ENCODE measurements around the gene MYLK4.

GRCh38 chr6:2716936-2717700, 33.6 kb downstream of the MYLK4 start:
- TF ChIP-seq, protein P1, sequence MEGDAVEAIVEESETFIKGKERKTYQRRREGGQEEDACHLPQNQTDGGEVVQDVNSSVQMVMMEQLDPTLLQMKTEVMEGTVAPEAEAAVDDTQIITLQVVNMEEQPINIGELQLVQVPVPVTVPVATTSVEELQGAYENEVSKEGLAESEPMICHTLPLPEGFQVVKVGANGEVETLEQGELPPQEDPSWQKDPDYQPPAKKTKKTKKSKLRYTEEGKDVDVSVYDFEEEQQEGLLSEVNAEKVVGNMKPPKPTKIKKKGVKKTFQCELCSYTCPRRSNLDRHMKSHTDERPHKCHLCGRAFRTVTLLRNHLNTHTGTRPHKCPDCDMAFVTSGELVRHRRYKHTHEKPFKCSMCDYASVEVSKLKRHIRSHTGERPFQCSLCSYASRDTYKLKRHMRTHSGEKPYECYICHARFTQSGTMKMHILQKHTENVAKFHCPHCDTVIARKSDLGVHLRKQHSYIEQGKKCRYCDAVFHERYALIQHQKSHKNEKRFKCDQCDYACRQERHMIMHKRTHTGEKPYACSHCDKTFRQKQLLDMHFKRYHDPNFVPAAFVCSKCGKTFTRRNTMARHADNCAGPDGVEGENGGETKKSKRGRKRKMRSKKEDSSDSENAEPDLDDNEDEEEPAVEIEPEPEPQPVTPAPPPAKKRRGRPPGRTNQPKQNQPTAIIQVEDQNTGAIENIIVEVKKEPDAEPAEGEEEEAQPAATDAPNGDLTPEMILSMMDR (IDR thresholded peaks at IDR 0.05), result no peak
- TF ChIP-seq POLR2A (IDR thresholded peaks at IDR 0.05), result no peak
